Endothelial cell of umbilical vein (primary cell): ENCODE measurements around the gene EHMT1.

Experiments
- POLR2A ChIP-seq: IDR thresholded peaks from 2 replicates; pipeline ENCODE4 v1.6.1; 2012; ENCODE audit warnings: low read depth, mild to moderate bottlenecking, control low read depth, low read length
- TF ChIP-seq, protein P1 (sequence below), 2 donors: IDR thresholded peaks; 1 replicate in 1 of 2; 2 replicates in 1 of 2; pipeline ENCODE4 v1.5.1; 2011; ENCODE audit warnings: low read length in 2 of 2, mild to moderate bottlenecking in 2 of 2, moderate library complexity in 2 of 2, control low read depth in 1 of 2, inconsistent platforms in 1 of 2, low read depth in 1 of 2; ENCODE audit not compliant: insufficient read depth in 1 of 2; ENCODE audit errors: extremely low read depth in 1 of 2

DNA sequence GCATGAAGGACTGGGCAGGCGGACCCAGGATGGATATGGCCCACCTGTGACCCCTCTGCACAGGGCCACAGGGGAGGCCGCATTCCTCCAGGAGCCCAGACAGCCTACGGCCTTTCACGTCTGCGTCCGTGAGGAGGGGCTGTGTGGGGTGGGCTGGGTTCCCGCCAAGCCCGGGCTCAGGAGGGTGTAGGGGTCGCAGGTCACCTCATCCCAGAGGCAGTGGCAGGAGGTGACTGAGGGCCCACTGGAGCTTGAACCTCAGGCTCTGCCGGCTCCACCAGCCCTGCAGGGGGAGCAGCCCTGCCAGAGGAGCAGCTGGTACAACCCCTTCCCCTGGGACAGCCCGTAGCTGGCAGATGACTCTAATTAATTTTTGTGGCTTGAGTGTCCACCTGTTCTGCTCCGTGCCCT lies 218.0 kb downstream of the EHMT1 start:
- TF ChIP-seq, protein P1, sequence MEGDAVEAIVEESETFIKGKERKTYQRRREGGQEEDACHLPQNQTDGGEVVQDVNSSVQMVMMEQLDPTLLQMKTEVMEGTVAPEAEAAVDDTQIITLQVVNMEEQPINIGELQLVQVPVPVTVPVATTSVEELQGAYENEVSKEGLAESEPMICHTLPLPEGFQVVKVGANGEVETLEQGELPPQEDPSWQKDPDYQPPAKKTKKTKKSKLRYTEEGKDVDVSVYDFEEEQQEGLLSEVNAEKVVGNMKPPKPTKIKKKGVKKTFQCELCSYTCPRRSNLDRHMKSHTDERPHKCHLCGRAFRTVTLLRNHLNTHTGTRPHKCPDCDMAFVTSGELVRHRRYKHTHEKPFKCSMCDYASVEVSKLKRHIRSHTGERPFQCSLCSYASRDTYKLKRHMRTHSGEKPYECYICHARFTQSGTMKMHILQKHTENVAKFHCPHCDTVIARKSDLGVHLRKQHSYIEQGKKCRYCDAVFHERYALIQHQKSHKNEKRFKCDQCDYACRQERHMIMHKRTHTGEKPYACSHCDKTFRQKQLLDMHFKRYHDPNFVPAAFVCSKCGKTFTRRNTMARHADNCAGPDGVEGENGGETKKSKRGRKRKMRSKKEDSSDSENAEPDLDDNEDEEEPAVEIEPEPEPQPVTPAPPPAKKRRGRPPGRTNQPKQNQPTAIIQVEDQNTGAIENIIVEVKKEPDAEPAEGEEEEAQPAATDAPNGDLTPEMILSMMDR (IDR thresholded peaks at IDR 0.05; ENCODE audit: extremely low read depth in 1 of 2, insufficient read depth in 1 of 2, low read depth in 1 of 2, low read length in 2 of 2) = no peak
- no peak for TF ChIP-seq POLR2A
